GM12874 (cell line): ENCODE measurements around the gene PSMD4.

Source experiments
- TF ChIP-seq, protein P1 (sequence below): IDR thresholded peaks from 2 replicates; pipeline ENCODE4 v1.5.1; 2011; ENCODE audit warnings: low read depth, mild to moderate bottlenecking, control low read depth, low read length, moderate library complexity; ENCODE audit not compliant: insufficient read depth

PSMD4 gene

DNA sequence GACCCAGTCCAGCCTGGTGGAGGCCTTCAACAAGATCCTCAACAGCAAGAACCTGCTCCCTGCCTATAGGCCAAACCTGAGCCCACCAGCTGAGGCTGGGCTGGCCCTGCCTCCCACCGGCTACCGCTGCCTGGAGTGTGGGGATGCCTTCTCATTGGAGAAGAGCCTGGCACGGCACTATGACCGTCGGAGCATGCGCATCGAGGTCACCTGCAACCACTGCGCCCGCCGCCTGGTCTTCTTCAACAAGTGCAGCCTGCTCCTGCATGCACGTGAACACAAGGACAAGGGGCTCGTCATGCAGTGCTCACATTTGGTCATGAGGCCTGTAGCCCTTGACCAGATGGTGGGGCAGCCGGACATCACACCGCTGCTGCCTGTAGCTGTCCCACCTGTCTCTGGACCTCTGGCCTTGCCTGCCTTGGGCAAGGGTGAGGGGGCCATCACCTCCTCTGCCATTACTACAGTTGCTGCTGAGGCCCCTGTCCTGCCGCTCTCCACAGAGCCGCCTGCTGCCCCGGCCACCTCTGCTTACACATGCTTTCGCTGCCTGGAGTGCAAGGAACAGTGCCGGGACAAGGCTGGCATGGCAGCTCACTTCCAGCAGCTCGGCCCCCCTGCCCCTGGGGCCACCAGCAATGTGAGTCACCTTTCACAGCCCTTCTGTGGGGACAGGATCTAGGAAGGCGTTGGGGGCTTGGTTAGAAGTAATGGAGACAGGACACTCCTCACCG, 33.4 kb downstream of the PSMD4 start:
- TF ChIP-seq, protein P1, sequence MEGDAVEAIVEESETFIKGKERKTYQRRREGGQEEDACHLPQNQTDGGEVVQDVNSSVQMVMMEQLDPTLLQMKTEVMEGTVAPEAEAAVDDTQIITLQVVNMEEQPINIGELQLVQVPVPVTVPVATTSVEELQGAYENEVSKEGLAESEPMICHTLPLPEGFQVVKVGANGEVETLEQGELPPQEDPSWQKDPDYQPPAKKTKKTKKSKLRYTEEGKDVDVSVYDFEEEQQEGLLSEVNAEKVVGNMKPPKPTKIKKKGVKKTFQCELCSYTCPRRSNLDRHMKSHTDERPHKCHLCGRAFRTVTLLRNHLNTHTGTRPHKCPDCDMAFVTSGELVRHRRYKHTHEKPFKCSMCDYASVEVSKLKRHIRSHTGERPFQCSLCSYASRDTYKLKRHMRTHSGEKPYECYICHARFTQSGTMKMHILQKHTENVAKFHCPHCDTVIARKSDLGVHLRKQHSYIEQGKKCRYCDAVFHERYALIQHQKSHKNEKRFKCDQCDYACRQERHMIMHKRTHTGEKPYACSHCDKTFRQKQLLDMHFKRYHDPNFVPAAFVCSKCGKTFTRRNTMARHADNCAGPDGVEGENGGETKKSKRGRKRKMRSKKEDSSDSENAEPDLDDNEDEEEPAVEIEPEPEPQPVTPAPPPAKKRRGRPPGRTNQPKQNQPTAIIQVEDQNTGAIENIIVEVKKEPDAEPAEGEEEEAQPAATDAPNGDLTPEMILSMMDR: no peak

DNA sequence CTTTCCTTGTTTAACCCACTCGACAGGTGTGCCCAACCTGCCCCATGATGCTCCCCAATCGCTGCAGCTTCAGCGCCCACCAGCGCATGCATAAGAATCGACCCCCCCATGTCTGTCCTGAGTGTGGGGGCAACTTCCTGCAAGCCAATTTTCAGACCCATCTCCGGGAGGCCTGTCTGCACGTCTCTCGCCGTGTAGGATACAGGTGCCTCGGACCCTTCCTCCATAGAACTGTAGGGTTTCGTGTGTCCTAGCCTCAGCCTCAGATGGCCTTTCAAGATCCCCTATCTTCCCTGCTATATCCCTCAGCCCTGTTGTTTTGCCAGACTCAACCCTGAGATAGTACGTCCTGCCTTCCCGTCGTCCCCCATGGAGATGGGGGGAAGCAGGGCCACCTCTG, 34.0 kb downstream of the PSMD4 start:
- TF ChIP-seq, protein P1: no peak

DNA sequence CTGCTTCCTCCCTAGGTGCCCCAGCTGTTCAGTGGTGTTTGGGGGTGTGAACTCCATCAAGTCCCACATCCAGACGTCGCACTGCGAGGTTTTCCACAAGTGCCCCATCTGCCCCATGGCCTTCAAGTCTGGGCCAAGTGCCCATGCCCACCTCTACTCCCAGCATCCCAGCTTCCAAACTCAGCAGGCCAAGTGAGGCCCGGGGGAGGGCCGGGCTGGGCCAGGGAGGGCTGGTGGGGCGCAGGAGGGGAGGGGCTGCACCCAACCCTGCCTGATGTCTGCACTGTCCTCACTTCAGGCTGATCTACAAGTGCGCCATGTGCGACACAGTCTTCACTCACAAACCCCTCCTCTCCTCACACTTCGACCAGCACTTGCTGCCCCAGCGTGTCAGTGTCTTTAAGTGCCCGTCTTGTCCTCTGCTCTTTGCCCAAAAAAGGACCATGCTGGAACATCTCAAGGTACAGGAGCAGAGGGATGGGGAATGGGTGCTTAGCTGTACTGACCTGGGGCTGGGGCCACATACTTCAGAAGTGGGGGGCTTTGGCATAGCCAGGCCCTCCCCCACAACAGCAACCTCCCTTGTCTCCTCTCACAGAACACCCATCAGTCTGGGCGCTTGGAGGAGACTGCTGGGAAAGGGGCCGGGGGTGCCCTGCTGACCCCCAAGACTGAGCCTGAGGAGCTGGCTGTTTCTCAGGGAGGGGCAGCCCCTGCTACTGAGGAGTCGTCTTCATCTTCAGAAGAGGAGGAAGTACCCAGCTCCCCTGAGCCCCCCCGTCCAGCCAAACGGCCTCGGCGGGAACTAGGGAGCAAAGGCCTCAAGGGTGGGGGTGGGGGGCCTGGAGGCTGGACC, 34.8 kb downstream of the PSMD4 start:
- TF ChIP-seq, protein P1: no peak

DNA sequence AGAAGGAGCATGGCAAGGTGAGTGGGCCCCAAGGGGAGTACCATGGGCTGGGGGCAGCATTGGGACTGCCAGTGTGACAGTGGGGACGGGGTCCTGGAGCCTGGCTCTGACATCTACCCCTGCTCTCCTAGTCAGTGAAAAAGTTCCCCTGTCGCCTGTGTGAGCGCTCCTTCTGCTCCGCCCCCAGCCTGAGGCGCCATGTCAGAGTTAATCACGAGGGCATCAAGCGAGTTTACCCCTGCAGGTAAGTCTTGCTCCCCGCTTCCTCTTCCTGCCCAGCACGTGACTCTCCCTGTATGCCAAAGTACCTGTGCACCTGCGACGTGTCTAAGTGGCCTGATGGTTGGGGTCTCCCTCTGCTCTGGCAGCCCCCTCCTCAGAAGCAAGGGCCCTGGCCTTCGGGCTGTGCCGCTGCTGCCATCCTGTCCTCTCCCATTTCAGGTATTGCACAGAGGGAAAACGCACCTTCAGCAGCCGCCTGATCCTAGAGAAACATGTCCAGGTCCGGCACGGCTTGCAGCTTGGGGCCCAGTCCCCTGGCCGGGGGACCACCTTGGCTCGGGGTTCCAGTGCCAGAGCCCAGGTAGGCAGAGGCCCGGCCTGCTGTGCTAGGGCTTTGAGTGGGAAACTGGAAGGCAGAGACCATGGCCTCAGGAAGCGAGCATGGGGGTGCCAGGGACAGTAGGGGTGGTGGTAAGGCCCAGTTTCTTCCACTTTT, 35.6 kb downstream of the PSMD4 start:
- TF ChIP-seq, protein P1: no peak

DNA sequence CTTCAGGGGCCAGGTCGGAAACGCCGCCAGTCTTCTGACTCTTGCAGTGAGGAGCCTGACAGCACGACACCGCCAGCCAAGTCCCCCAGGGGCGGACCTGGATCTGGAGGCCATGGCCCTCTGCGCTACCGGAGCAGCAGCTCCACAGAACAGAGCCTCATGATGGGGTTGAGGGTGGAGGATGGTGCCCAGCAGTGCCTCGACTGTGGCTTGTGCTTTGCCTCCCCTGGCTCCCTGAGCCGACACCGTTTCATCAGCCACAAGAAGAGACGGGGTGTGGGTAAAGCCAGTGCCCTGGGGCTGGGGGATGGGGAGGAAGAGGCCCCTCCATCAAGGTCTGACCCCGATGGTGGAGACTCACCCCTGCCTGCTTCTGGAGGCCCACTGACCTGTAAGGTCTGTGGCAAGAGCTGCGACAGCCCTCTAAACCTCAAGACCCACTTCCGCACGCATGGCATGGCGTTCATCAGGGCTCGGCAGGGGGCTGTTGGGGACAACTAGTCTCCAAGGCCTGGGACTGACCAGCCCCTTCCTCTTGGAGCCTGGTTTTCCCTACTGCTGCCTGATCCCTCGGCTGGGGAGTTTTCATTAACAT, 36.3 kb downstream of the PSMD4 start:
- TF ChIP-seq, protein P1: no peak

DNA sequence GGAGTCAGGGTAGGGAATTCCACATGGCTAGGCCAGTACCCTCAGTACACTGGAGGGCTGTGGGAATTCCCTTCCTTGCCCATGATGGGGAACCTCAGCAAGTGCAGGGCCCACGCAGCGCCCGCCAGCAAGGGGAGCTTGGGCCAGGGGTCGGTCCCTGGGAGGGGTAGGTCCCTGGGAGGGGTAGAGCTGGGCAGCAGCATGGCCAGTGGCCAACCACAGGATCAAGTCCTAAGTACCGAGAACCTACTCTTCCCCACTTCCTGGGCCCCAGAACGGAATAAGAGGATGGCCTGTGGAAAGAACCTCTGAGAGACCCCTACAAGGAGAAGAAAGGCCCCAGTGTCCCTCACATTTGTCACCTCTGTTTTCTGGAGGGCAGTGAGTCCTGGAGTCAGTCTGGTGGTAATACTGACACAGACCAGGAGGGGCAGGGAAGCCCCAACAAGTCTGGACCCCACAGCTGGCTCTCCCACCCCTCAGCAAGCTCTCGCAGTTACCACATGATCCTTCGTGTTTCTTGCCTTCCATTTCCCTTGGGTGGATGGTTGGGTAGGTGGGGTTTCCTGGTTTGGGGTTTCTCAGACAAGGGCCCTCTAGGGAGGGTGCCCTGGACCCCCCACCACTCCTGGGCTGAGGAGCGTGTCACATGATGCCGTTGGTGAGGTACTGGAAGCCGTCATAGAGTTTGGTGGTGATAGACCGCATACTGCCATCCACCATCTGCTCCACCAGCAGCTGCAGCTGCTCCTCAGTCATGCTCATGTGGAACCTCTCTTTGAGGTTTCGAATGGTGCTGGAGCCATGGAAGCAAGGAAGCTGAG, 37.9 kb downstream of the PSMD4 start:
- TF ChIP-seq, protein P1: no peak
